Endodermal cell (in vitro differentiated cells): ENCODE measurements around the gene MAP3K3. TPM values are rescaled to one million over a fixed set of nuclear protein-coding genes. Genes with fewer than 3 reads are reported as not detected.

Source experiments
- DNase-seq: peaks from one replicate; pipeline ENCODE4 v3.0.0-alpha.2; 2017
- H3K27ac ChIP-seq: 2 replicates; pipeline ENCODE4 v1.5.1; 2013; ENCODE audit warnings: mild to moderate bottlenecking, low read depth, low read length, moderate library complexity
- H3K27me3 ChIP-seq: 2 replicates; pipeline ENCODE4 v1.6.1; 2013; ENCODE audit warnings: mild to moderate bottlenecking, low read length, moderate library complexity; ENCODE audit not compliant: insufficient read depth, control insufficient read depth, poor library complexity, severe bottlenecking
- H3K36me3 ChIP-seq: 2 replicates; pipeline ENCODE4 v1.7.0; 2013; ENCODE audit warnings: mild to moderate bottlenecking, low read length, moderate library complexity; ENCODE audit not compliant: control insufficient read depth, insufficient read depth
- H3K4me1 ChIP-seq: one replicate; pipeline ENCODE4 v1.7.0; 2013; ENCODE audit warnings: low read length; ENCODE audit not compliant: control insufficient read depth, insufficient read depth
- H3K4me3 ChIP-seq: 2 replicates; pipeline ENCODE4 v1.5.1; 2013; ENCODE audit warnings: mild to moderate bottlenecking, low read length, moderate library complexity
- H3K9ac ChIP-seq: 2 replicates; pipeline ENCODE4 v1.6.1; 2013; ENCODE audit warnings: mild to moderate bottlenecking, low read length, moderate library complexity; ENCODE audit not compliant: poor library complexity, severe bottlenecking; ENCODE audit errors: extremely low read depth
- H3K9me3 ChIP-seq: 2 replicates; pipeline ENCODE4 v1.6.1; 2013; ENCODE audit warnings: mild to moderate bottlenecking, low read length, moderate library complexity; ENCODE audit not compliant: control insufficient read depth
- H3K27ac Mint-ChIP-seq: 2 replicates; pipeline ENCODE4 v1.8.0; 2020; ENCODE audit warnings: mixed read lengths
- H3K27me3 Mint-ChIP-seq: 2 replicates; pipeline ENCODE4 v1.8.0; 2021; ENCODE audit warnings: mild to moderate bottlenecking, mixed read lengths; ENCODE audit not compliant: insufficient read depth
- H3K36me3 Mint-ChIP-seq: 2 replicates; pipeline ENCODE4 v1.8.0; 2020; ENCODE audit warnings: low read depth, mixed read lengths
- H3K4me1 Mint-ChIP-seq: 2 replicates; pipeline ENCODE4 v1.8.0; 2020; ENCODE audit warnings: mixed read lengths
- H3K4me3 Mint-ChIP-seq: 2 replicates; pipeline ENCODE4 v1.8.0; 2020; ENCODE audit warnings: mild to moderate bottlenecking, moderate library complexity, mixed read lengths
- H3K9me3 Mint-ChIP-seq: 2 replicates; pipeline ENCODE4 v1.8.0; 2020; ENCODE audit warnings: mild to moderate bottlenecking, mixed read lengths
- CTCF ChIP-seq: fragments of 200-600 bp; sonication (generic); conservative IDR thresholded peaks from 2 replicates; pipeline ENCODE4 v1.5.0; 2021; ENCODE audit warnings: antibody characterized with exemption, mild to moderate bottlenecking
- WGBS, 2 experiments: methylation state at CpG; one replicate each; pipeline versions ENCODE4 v1.1.5 to v1.1.7; 2013; ENCODE audit warnings: missing lambda C conversion rate in 2 of 2, mixed read lengths in 1 of 2; ENCODE audit not compliant: insufficient coverage in 1 of 2, insufficient read length in 1 of 2; 5-methylcytosine and 5-hydroxymethylcytosine counted together
- total RNA-seq, 2 donors: library from RNA; stranded (reverse); fragmentation: NEBNext Ultra II Directional in 1 of 2; extraction: Animal tissue kit (Norgen Biotek cat#: 25700) in 1 of 2; gene quantifications; 2 replicates in 1 of 2; 3 replicates in 1 of 2; pipeline ENCODE4 v1.2.1, GENCODE V29; 2021

MAP3K3 gene
- total RNA-seq, 2 donors from 2014 or later = 19.9 to 23.3 TPM

GRCh38 chr17:63578769-63579111 lies 43.5 kb upstream of the MAP3K3 start:
- H3K36me3 Mint-ChIP-seq = peaks cover 35% of the 10 kb centered on the region
- H3K27ac Mint-ChIP-seq = peak overlapping the region; percentile 77
- H3K27me3 ChIP-seq = no peaks in the 10 kb centered on the region
- 92 to 96% methylated on average over 3 to 5 of the region's 5 CpGs for WGBS, 2 experiments
- H3K4me1 ChIP-seq = no peaks in the 10 kb centered on the region
- peaks cover 14% of the 10 kb centered on the region for H3K4me1 Mint-ChIP-seq
- no peaks in the 10 kb centered on the region for H3K27me3 Mint-ChIP-seq
- no peak overlapping the region for H3K4me3 Mint-ChIP-seq
- DNase-seq = no peak
- no peak overlapping the region for H3K9ac ChIP-seq
- TF ChIP-seq CTCF = no peak
- H3K9me3 Mint-ChIP-seq = no peaks in the 10 kb centered on the region
- H3K4me3 ChIP-seq = no peak overlapping the region
- no peak overlapping the region for H3K27ac ChIP-seq
- peaks cover 38% of the 10 kb centered on the region for H3K36me3 ChIP-seq
- H3K9me3 ChIP-seq = no peaks in the 10 kb centered on the region

GRCh38 chr17:63579633-63580032 lies 42.6 kb upstream of the MAP3K3 start:
- no peaks in the 10 kb centered on the region for H3K9me3 Mint-ChIP-seq
- no peaks in the 10 kb centered on the region for H3K4me1 ChIP-seq

GRCh38 chr17:63587770-63588169 lies 34.4 kb upstream of the MAP3K3 start:
- Mint-ChIP-seq H3K4me1 (no peaks in the 10 kb centered on the region), H3K4me3 (no peak overlapping the region), H3K9me3 (no peaks in the 10 kb centered on the region), H3K27me3 (no peaks in the 10 kb centered on the region), H3K36me3 (peaks cover 72% of the 10 kb centered on the region), H3K27ac (no peak overlapping the region)
- Histone ChIP-seq H3K9me3 (no peaks in the 10 kb centered on the region), H3K27me3 (no peaks in the 10 kb centered on the region), H3K27ac (no peak overlapping the region), H3K4me3 (no peak overlapping the region), H3K36me3 (peaks cover 62% of the 10 kb centered on the region), H3K4me1 (no peaks in the 10 kb centered on the region), H3K9ac (no peak overlapping the region)
- 98 to 100% methylated on average over 4 to 5 of the region's 5 CpGs for WGBS, 2 experiments
- no peak for TF ChIP-seq CTCF
- DNase-seq = no peak

More at GRCh38 chr17:63579633-63580032, 42.6 kb upstream of the MAP3K3 start:
- peak; percentile 49 for DNase-seq
- TF ChIP-seq CTCF = no peak
- WGBS, 2 experiments = 88 to 90% methylated on average over 9 to 11 of the region's 11 CpGs
- peaks cover 42% of the 10 kb centered on the region for H3K36me3 ChIP-seq
- no peaks in the 10 kb centered on the region for H3K27me3 ChIP-seq
- H3K4me3 ChIP-seq = no peak overlapping the region
- peak overlapping the region; percentile 77 for H3K27ac Mint-ChIP-seq
- H3K4me3 Mint-ChIP-seq = no peak overlapping the region
- H3K27ac ChIP-seq = no peak overlapping the region
- H3K4me1 Mint-ChIP-seq = peaks cover 14% of the 10 kb centered on the region
- no peaks in the 10 kb centered on the region for H3K27me3 Mint-ChIP-seq
- H3K9me3 ChIP-seq = no peaks in the 10 kb centered on the region
- H3K36me3 Mint-ChIP-seq = peaks cover 39% of the 10 kb centered on the region
- H3K9ac ChIP-seq = no peak overlapping the region
